GM12873 (cell line): Measurements from ENCODE around the gene CDC123.

Experiments used
- CTCF ChIP-seq: IDR thresholded peaks from 2 replicates; pipeline ENCODE4 v1.5.1; 2012; ENCODE audit warnings: low read depth, mild to moderate bottlenecking, moderate library complexity, low read length, control low read depth; ENCODE audit not compliant: insufficient read depth; ENCODE audit errors: missing control alignments

Gene CDC123

GRCh38 chr10:12202226-12202625 lies 6.2 kb downstream of the CDC123 start:
- TF ChIP-seq CTCF = no peak

- TF ChIP-seq CTCF = no peak
Observed at GRCh38 chr10:12205082-12205481, 9.1 kb downstream of the CDC123 start.

GRCh38 chr10:12207114-12207513 lies 11.1 kb downstream of the CDC123 start:
- TF ChIP-seq CTCF = no peak

GRCh38 chr10:12208460-12208859 lies 12.5 kb downstream of the CDC123 start:
- no peak for TF ChIP-seq CTCF

GRCh38 chr10:12212454-12212853 lies 16.5 kb downstream of the CDC123 start:
- no peak for TF ChIP-seq CTCF

GRCh38 chr10:12213621-12214020 lies 17.6 kb downstream of the CDC123 start:
- TF ChIP-seq CTCF = no peak

GRCh38 chr10:12214093-12214492 lies 18.1 kb downstream of the CDC123 start:
- no peak for TF ChIP-seq CTCF
